HPDE6-E6E7 (cell line): Measurements from ENCODE around the gene HERC4.
"Not testable (repeated sequence)": the region's sequence is repeated elsewhere in the genome, so short reads cannot be mapped to it uniquely, and the experiment has no call there.

Experiments used
- DNase-seq: peaks from one replicate; pipeline ENCODE4 v3.0.0; 2011; ENCODE audit warnings: missing footprints; ENCODE audit errors: extremely low spot score

Gene HERC4

GRCh38 chr10:67878133-67878532 is 196.9 kb downstream of the HERC4 start:
- DNase-seq: no peak

GRCh38 chr10:67877421-67877820 is 197.7 kb downstream of the HERC4 start:
- not testable (repeated sequence) for DNase-seq

- no peak for DNase-seq
These were observed 199.5 kb downstream of the HERC4 start for GRCh38 chr10:67875340-67876238.
